NCI-H2227 treated with DMSO at 0.1 percent for 48 hours (cell line): ENCODE measurements around the gene TMEM272.
A peak's percentile ranks its signal among the peaks of the same experiment; 100 is the strongest.
"Not testable (repeated sequence)": the region's sequence is repeated elsewhere in the genome, so short reads cannot be mapped to it uniquely, and the experiment has no call there.

Experiments
- DNase-seq: peaks from one replicate; lab custom pipeline; 2025; lab: John Stamatoyannopoulos, UW

Gene TMEM272

DNA sequence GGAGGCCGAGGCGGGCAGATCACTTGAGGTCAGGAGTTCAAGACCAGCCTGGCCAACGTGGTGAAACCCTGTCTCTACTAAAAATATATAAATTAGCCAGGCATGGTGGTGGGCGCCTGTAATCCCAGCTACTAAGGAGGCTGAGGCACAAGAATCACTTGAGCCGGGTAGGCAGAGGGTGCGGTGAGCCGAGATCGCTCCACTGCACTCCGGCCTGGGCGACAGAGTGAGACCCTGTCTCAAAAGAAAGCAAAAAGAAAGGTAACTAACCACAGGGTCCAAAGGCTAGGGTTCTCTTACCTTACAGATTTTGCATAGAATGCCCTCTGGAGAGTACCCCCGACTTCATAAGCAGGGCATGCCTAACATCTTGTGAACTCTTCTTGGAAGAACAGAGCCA lies 20.3 kb downstream of the TMEM272 start:
- DNase-seq, result not testable (repeated sequence)

- DNase-seq, result no peak
Observed at GRCh38 chr13:51823863-51824262, 21.1 kb downstream of the TMEM272 start.

DNA sequence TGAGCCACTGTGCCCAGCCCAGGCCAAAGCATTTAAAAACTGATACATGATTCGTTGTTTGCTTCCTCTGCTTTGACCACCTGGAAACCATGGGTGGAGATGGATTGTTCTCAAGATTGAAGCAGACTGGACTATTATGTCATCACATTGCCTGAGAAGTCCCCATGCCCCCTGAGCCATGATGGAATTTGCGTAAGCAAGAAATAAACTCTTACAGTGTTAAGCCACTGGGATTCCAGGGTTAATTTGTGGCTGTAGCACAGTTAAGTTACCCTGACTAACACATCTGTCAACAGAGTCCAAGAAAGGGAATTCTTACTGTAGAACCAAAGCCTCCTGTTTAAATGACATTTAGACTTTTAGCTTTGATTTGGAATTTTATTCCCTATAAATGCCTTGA lies 21.6 kb downstream of the TMEM272 start:
- DNase-seq, result no peak

- DNase-seq, result no peak
Observed at GRCh38 chr13:51822106-51822815, 22.7 kb downstream of the TMEM272 start.

GRCh38 chr13:51821606-51822005 lies 23.4 kb downstream of the TMEM272 start:
- no peak for DNase-seq

DNA sequence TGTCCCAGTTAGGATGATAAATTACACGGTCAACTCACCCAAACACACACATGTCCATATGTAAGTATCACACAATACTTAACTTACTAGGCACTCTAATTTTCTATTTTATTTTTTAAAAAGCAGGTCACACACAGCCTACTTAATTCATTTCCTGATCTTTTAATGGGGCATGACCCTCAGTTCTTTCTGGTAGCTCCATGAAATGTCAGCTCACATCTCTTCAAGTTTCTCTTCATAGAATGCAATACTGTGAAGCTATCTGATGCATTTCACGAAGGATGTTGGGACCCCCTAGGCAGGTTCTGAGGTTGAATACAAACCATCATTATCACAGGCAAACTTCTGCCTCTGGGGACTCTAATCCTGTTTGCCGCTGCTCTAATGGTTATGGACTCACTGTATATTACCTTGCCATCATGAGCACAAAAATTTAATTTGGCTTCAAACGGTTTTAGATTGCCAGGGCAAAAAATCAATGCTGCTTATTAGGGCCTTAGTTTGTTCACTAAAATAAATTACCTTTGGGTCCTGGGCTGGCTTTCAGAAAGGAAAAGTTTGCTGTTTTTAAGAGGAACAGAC lies 24.9 kb downstream of the TMEM272 start:
- no peak for DNase-seq

DNA sequence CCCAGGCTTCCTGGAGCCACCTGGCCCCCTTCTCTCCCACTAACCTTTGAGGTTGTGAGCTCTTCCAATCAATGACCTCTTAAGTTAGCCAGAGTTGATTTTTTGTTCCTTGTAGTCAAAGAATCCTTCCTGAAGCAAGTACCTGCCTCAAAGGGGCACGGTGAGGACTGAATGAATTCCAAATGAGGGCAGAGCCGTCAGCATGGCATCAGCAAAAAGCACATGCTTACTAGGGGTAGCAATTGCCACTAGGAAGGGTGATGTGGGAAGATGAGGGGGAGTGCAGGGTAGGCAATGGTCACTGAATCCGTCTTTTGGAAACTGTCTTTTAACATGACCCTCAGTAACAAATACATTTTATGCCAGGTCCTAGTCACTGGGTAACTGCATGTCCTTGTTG lies 25.4 kb downstream of the TMEM272 start:
- DNase-seq, result no peak

GRCh38 chr13:51818781-51819511 lies 26.0 kb downstream of the TMEM272 start:
- DNase-seq, result no peak

- no peak for DNase-seq
Observed at GRCh38 chr13:51818276-51818675, 26.7 kb downstream of the TMEM272 start.

DNA sequence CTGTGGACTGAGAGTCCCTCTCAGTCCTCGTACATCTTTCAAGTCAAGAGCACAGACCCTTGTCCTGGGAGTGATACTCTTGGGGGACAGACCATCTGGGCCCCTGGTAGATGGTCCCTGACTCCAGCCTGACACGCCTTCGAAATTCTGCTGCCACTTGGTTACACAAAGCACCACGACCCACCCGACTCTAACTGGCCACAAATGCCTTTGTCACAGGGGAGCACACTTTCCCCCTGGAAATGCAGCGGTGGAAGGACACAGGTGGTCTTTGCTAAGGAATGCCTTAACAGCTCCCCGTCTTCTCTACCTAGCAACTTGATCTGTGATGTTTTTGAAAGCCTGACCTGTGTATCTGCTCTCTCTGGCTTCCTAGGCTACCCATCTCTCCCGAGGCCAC lies 27.3 kb downstream of the TMEM272 start:
- DNase-seq, result no peak

DNA sequence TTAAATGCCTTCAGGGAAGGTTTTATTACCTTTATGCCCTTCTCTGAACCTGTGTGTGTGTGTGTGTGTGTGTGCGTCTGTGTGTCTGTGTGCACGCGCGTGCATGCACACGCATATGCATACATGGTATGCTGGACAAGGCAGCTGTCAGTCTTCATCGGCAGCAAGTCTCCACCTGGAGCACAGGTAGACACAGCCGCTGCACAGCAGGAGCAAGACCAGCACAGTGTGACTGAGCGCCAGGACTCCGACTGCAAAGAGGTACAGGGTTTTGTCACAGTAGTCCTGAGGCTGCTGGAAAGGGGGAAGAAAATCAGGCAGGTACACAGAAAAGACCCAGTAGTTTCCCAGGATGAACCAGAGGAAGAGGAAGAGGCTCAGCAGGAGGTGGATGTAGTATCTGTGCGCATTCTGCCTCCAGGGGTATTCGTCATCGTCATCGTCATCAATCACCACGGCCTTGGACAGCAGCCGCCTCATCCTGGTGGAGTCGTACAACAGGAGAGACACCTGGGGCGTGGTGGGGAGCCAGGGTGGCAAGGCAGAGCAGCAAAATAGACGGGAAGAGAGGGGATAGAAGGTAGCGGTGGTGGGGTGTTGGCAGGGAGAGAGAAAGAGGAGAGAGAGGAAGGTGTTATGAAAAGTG lies 28.2 kb downstream of the TMEM272 start:
- DNase-seq, result no peak

DNA sequence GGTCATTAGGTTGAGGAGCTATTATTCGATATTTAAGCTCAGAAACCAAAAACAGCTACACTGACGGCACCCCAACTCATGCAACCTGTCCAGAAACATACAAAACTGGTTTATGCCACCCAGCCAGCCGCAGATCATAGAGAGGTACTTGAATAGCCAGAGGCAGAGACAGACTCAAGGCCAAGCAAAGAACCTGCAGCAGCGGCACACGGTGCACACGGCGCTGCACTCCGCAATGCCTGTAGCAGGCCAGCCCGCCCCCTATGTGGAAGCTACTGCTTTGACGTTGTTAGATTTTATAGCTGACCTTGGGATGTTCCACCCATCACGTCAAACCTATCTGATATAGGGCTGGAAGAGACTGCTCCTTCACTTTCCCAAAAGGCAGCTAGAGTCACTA lies 29.1 kb downstream of the TMEM272 start:
- no peak for DNase-seq

- peak; percentile 43 for DNase-seq
Observed at GRCh38 chr13:51814825-51815650, 29.9 kb downstream of the TMEM272 start.

DNA sequence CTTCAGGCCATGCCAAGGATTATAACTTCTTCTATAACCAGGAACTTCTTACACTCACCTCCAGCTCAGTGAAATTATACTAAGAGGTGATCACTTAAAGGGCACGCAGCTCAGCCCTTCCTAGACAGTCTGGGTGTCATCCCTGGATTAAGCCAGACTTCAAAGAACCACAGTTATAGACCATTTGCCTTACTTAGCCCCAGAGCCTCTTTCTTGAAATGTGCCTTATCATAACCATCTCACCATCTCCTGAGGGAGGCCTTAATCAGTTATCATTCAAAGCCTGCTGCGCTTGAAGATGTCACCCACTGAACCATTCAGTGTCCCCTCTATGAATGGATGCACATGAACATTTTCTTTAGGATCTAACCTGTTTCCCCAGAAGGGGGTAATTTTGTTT lies 30.9 kb downstream of the TMEM272 start:
- no peak for DNase-seq

DNA sequence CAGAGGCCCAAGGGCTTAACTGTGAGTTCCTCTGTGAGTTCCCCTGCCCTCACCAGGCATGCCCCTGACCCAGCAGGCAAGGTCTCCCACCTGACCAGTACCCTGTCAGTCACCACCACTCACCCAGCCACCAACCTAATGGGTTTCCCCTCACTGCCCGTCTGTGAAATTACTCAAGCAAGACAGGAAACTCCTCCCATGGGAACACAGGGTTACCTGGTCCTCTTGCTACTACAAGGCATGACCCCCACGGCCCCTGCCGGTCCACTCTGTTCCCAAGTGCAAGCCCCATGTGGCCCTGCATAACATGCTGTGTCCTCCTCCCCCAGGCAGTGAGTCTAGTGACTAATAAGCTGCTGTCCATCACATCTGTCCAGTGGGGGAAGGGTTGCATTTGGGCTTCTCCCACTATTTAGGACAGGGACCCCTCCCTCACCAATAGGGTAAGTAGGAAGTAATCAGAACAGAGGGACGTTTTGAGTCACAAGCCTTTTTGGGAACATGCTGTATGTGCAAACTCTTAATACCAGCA lies 33.0 kb downstream of the TMEM272 start:
- DNase-seq, result no peak

DNA sequence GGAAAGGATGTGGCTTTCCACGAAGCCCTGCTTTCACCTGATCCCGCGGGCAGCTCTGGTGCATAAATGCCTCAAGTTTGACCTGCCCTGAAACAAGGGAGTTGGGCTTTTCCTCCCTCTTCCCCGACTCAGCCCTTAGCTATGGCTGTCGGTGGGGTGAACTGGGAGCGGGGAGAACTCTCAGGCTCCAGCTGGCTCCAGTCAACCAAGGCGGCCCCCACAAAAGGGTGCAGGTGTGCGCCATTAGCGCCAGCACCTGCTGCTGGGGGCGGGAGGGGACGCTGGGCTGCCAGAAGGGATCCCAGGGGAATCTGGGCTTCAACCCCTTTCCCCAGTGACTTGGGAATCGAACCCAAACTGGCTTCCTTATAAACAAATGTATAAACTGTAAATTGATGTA lies 33.9 kb downstream of the TMEM272 start:
- DNase-seq, result no peak

DNA sequence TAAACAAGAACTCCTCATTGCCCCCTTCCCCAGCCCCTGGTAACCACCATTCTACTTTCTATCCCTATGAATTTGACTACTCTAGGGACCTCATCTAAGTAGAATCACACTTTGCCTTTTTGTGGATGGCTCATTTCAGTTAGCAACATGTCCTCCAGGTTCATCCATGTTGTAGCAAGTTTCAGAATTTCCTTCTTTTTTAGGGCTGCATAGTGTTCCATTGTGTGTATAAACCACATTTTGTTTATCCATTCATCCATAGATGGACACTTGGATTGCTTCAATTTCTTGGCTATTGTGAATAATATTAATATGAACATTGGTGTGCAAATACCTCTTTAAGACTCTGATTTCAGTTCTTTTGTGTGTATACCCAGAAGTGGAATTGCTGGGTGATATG lies 36.2 kb downstream of the TMEM272 start:
- DNase-seq, result no peak

DNA sequence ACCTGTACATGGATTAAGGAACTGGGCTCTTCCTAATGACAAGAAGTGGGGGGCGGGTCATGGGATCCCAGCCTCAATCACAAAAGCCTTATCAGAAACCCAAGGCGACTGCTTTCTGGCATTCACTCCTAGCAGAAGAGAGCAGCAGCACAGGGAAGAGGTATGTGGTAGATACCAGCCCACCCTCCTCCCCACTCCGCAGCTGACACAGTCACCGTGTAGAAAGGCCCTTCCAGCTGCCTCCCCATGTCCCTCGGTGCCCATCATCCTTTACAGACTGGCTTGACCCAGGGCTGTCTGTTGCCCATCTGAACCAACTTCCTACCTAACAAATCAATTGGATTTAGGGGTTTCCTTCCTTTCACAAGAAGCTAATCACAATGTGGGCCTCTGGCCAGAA lies 37.9 kb downstream of the TMEM272 start:
- no peak for DNase-seq

DNA sequence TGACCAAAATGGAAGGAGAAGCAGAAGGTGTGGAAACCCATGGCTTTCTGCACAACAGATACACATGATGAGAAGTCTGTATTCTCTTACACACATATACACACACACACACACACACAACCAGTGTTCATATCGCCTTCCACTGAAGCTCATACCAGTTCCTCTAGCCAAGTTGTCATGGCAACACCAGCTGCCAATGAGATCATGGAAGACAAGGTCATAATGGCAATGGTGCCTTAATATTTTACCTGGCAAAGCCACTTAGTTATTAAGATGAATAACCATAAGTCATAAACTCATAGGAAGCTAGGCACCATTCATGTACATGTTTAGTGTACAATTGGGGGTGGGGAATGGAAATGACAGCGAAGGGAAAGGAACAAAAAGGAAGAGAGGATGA lies 38.4 kb downstream of the TMEM272 start:
- peak; percentile 28 for DNase-seq

GRCh38 chr13:51805925-51806324 lies 39.1 kb downstream of the TMEM272 start:
- no peak for DNase-seq

- no peak for DNase-seq
Observed at GRCh38 chr13:51805313-51805712, 39.7 kb downstream of the TMEM272 start.
